Transverse colon (tissue), 4 donors: ENCODE measurements around the gene TMIGD1.

Experiments used
- CTCF ChIP-seq, 5 experiments: fragments of 200-600 bp in 3 of 5; fragments of 450-650 bp in 2 of 5; sonication (generic) in 3 of 5; IDR thresholded peaks; 1 replicate in 2 of 5; 2 replicates in 3 of 5; pipeline ENCODE4 v1.5.1; 2016 to 2017; ENCODE audit warnings: antibody characterized with exemption in 5 of 5, inconsistent platforms in 3 of 5, mild to moderate bottlenecking in 2 of 5, moderate library complexity in 1 of 5
- EP300 ChIP-seq: sonication (generic); formaldehyde crosslinking; IDR thresholded peaks from one replicate; pipeline ENCODE4 v1.6.1; 2017; ENCODE audit warnings: antibody characterized with exemption, low read depth
- POLR2A ChIP-seq: fragments of 450-650 bp; IDR thresholded peaks from one replicate; pipeline ENCODE4 v1.6.1; 2016; ENCODE audit warnings: antibody characterized with exemption, mild to moderate bottlenecking, moderate library complexity
- POLR2AphosphoS5 ChIP-seq, 3 donors: sonication (generic); formaldehyde crosslinking; IDR thresholded peaks; one replicate each; pipeline ENCODE4 v1.6.1; 2016; ENCODE audit warnings: antibody characterized with exemption in 3 of 3

- no peak for TF ChIP-seq POLR2A
- TF ChIP-seq CTCF (IDR thresholded peaks at IDR 0.05): no peak
- TF ChIP-seq EP300: no peak
- no peak for TF ChIP-seq POLR2AphosphoS5 (IDR thresholded peaks at IDR 0.05)
Measured at GRCh38 chr17:30346221-30346795, 12.5 kb upstream of the TMIGD1 start.
